Karpas-422 (cell line): Measurements from ENCODE around the gene DCDC1. TPM values are rescaled to one million over a fixed set of nuclear protein-coding genes. Genes with fewer than 3 reads are reported as not detected.

Source experiments
- DNase-seq: peaks from one replicate; pipeline ENCODE4 v3.0.0-alpha.2; 2015
- H2AFZ ChIP-seq: fragments of 200-600 bp; sonication (generic); 2 replicates; pipeline ENCODE4 v1.6.1; 2014; ENCODE audit warnings: antibody characterized with exemption, low read length, mixed read lengths
- H3K27ac ChIP-seq: fragments of 200-600 bp; sonication (generic); 2 replicates; pipeline ENCODE4 v1.5.1; 2014; ENCODE audit warnings: mild to moderate bottlenecking, low read length, moderate library complexity
- H3K27me3 ChIP-seq: fragments of 200-600 bp; sonication (generic); 2 replicates; pipeline ENCODE4 v1.6.1; 2014; ENCODE audit warnings: low read length, mixed read lengths
- H3K36me3 ChIP-seq: fragments of 200-600 bp; sonication (generic); 2 replicates; pipeline ENCODE4 v1.6.1; 2014; ENCODE audit warnings: low read length, mixed read lengths; ENCODE audit not compliant: insufficient read depth
- H3K4me1 ChIP-seq: fragments of 200-600 bp; sonication (generic); 2 replicates; pipeline ENCODE4 v1.6.1; 2014; ENCODE audit warnings: mild to moderate bottlenecking, low read length, mixed read lengths
- H3K4me2 ChIP-seq: fragments of 200-600 bp; sonication (generic); 2 replicates; pipeline ENCODE4 v1.6.1; 2014; ENCODE audit warnings: low read length, low read depth, mild to moderate bottlenecking; ENCODE audit not compliant: poor library complexity, severe bottlenecking
- H3K4me3 ChIP-seq: fragments of 200-600 bp; sonication (generic); 2 replicates; pipeline ENCODE4 v1.5.1; 2014; ENCODE audit warnings: mild to moderate bottlenecking, antibody characterized with exemption, low read length, mixed read lengths
- H3K79me2 ChIP-seq: fragments of 200-600 bp; sonication (generic); 2 replicates; pipeline ENCODE4 v1.6.1; 2014; ENCODE audit warnings: mild to moderate bottlenecking, low read length, mixed read lengths
- H3K9ac ChIP-seq: fragments of 200-600 bp; sonication (generic); 2 replicates; pipeline ENCODE4 v1.6.0; 2014; ENCODE audit warnings: low read length
- H3K9me2 ChIP-seq: fragments of 200-600 bp; sonication (generic), shearing (Covaris generic); replicated peaks from 2 replicates; pipeline ENCODE4 v1.6.0; 2014; ENCODE audit warnings: mild to moderate bottlenecking, low read length, moderate library complexity; ENCODE audit not compliant: insufficient read depth
- H3K9me3 ChIP-seq: fragments of 300-700, 200-600 bp; sonication (generic); 2 replicates; pipeline ENCODE4 v1.6.1; 2014; ENCODE audit warnings: low read length, mixed read lengths
- H4K20me1 ChIP-seq: fragments of 200-600 bp; sonication (generic); 2 replicates; pipeline ENCODE4 v1.6.1; 2014; ENCODE audit warnings: mild to moderate bottlenecking, antibody characterized with exemption, low read length, low read depth; ENCODE audit not compliant: insufficient read depth
- total RNA-seq: library from RNA; depleted of rRNA; stranded (reverse); fragments of >200 nt; shearing (Covaris generic); gene quantifications from 2 replicates; pipeline ENCODE4 v1.2.3, GENCODE V29; 2014; ENCODE audit warnings: low replicate concordance

DCDC1 gene
- total RNA-seq, 1 experiment from 2014 or later = not detected

DNA sequence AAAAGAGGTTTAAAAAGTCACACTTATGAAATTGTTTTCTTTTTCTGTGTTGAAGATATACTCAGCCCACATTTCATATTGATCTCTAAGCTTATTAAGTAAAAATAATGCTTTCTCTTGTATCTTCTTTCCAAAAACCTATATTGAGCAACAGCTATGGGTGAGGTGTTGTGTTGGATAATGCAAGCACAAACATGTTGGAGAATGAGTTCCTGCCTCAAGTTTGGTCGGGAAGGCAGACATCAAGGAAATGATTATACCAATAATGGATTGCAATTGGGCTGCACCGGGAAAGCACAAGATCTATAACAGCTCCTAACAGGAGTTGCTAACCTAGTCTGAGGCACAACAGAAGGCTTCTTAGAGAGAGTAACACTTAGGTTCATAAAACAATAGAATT is 474.5 kb downstream of the DCDC1 start:
- Histone ChIP-seq H3K9me3 (no peaks in the 10 kb centered on the region), H4K20me1 (no peaks in the 10 kb centered on the region), H3K27ac (no peak overlapping the region), H3K27me3 (no peaks in the 10 kb centered on the region), H3K79me2 (no peaks in the 10 kb centered on the region), H2AFZ (no peak overlapping the region), H3K9ac (no peak overlapping the region), H3K9me2 (no peaks in the 10 kb centered on the region), H3K36me3 (no peaks in the 10 kb centered on the region), H3K4me3 (no peak overlapping the region), H3K4me1 (no peaks in the 10 kb centered on the region), H3K4me2 (no peak overlapping the region)
- DNase-seq = no peak

DNA sequence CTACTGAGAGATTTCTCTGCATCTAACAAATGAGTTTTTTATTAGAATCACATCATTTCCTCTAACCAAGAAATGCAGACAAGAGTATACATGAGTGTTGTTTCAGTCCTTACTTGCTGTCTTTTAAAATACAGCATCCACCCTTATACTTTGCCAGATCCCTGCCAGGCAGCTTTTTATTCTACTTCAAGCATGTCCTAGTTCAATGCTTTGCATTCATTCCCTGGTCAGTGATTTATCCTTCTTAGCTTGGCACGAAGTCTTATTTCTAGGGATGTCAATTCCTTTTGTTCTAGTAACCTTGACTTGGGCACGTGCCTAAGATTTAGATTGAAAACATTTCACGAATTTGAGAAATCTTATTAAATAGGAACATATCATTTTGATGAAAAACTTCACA is 476.2 kb downstream of the DCDC1 start:
- no peaks in the 10 kb centered on the region for H3K9me2 ChIP-seq
- H3K36me3 ChIP-seq = no peaks in the 10 kb centered on the region
- no peak for DNase-seq
- no peak overlapping the region for H3K4me2 ChIP-seq
- no peaks in the 10 kb centered on the region for H3K4me1 ChIP-seq
- H3K9me3 ChIP-seq = no peaks in the 10 kb centered on the region
- no peaks in the 10 kb centered on the region for H3K79me2 ChIP-seq
- no peak overlapping the region for H2AFZ ChIP-seq
- no peak overlapping the region for H3K9ac ChIP-seq
- no peaks in the 10 kb centered on the region for H3K27me3 ChIP-seq
- no peak overlapping the region for H3K4me3 ChIP-seq
- no peaks in the 10 kb centered on the region for H4K20me1 ChIP-seq
- no peak overlapping the region for H3K27ac ChIP-seq

DNA sequence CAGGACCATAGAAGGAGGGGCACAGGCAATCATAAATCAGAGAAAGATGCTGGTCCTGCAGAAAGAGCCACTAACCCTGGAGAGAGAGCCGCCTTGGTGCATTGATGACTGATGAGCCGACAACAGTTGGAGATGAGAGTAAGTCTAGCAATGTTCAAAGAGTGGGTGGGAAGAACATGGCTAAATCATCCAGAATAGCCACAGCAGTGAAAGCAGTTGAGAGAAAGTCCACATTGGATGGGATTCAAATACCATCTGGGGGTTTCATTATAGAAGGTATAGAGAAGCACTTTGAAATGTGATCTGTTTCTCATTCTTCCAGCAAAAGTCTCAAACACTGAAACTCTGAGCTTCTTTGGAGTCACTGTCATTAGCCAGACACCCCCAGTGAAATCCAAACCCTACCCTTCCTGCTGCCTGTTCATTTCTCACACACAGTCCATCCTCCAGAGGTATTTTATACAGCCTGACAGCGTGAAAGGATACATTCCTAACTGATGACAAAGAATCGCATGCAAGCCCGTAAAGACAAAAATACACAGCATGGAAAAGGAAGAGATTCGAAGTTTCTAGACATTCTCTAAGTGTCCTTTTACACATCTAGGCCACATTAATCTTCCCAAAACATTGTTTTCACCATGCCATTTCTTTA is 480.3 kb downstream of the DCDC1 start:
- H3K27ac ChIP-seq = no peak overlapping the region
- no peak overlapping the region for H2AFZ ChIP-seq
- no peaks in the 10 kb centered on the region for H4K20me1 ChIP-seq
- H3K79me2 ChIP-seq = no peaks in the 10 kb centered on the region
- no peak overlapping the region for H3K9ac ChIP-seq
- no peaks in the 10 kb centered on the region for H3K36me3 ChIP-seq
- no peaks in the 10 kb centered on the region for H3K27me3 ChIP-seq
- H3K4me1 ChIP-seq = no peaks in the 10 kb centered on the region
- no peaks in the 10 kb centered on the region for H3K9me2 ChIP-seq
- no peak overlapping the region for H3K4me2 ChIP-seq
- no peak overlapping the region for H3K4me3 ChIP-seq
- DNase-seq = no peak
- no peaks in the 10 kb centered on the region for H3K9me3 ChIP-seq

DNA sequence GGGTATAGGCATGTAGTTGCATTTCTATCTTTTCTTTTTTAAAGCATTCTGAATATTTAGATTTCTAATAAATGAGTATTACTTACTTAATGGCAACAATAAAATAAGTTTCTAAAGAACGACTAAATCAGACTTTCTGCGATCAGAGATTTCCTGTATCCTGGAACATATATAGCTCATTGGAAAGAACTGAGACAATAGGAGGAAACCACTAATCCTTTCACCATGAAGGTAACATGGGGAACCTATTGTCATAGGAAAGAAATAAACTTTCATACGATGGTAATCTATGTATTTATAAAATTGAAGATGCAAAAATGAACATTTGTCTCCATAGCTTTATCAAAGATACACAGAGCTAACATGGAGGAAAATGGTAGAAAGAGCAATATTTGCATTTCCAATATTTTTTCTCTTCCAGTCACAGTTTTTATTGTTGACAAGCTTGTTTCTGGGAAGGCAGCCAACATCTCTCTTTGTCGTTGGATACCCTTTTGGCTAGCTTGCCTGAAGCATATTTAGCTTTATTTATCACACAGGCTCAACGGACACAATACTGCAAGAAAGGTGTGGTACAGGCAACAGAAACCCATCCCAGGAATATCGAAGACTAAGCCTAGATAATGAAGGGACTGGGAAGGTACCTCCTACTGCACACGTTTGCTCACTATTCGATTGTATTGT is 490.1 kb downstream of the DCDC1 start:
- H2AFZ ChIP-seq = no peak overlapping the region

DNA sequence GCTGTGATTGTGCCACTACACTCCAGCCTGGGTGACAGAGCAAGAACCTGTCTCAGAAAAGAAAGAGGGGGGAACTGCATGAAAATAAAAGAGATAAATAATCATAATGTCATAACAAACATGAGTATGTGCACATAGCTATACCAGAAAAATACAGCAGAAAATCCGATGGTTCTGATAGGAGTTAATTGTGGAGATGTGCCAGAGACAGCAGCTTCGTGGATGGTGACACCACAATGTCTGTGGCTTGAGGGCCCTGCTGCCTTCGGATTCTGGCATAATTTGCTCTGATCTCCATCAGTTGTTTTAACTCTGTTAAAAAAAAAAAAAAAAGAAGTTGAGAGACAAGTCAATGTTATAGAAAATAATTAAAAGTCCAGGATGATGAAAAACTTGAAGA is 491.1 kb downstream of the DCDC1 start:
- Histone ChIP-seq H3K9me3 (no peaks in the 10 kb centered on the region), H4K20me1 (no peaks in the 10 kb centered on the region), H2AFZ (no peak overlapping the region), H3K4me3 (no peak overlapping the region), H3K27ac (no peak overlapping the region), H3K36me3 (no peaks in the 10 kb centered on the region), H3K27me3 (no peaks in the 10 kb centered on the region), H3K79me2 (no peaks in the 10 kb centered on the region), H3K9ac (no peak overlapping the region), H3K4me1 (no peaks in the 10 kb centered on the region), H3K4me2 (no peak overlapping the region), H3K9me2 (no peaks in the 10 kb centered on the region)
- no peak for DNase-seq

More for the DNA sequence above, 490.1 kb downstream of the DCDC1 start:
- Histone ChIP-seq H3K27ac (no peak overlapping the region), H3K27me3 (no peaks in the 10 kb centered on the region), H4K20me1 (no peaks in the 10 kb centered on the region), H3K4me2 (no peak overlapping the region), H3K4me1 (no peaks in the 10 kb centered on the region), H3K79me2 (no peaks in the 10 kb centered on the region), H3K36me3 (no peaks in the 10 kb centered on the region), H3K9me2 (no peaks in the 10 kb centered on the region), H3K9me3 (no peaks in the 10 kb centered on the region), H3K9ac (no peak overlapping the region), H3K4me3 (no peak overlapping the region)
- no peak for DNase-seq

DNA sequence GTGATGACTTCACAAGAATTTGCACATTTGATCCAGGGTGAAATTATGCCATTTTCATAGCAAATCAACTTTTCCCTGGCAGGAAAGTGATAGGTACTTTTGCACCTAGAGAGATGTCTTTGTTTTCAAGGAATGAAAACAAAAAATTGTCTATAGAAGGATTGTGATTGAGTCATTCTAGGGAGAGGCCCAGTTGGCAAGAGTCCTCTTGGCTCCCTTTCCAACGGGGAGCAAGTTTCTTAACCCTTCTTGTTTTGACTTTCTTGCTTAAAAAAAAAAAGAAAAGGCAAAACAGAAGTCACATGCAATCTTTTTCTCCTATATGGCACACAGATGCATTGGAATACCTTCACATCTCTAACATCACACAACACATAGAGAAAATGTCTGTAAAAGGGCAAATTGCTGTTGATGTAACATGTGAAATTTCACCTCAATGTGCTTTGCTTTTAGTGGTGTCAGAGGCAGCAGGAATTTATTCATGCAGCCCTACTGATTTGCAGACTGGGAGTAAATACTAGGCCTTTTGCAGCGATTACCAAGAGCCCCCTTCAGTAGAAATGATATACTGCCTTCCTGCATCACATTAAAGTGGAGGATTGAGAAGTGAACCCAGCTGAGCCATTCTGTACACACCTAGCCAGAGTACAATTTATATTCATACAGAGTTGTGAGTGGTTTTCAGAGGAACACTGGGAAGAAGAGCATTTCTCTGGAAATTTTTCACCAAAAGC is 492.7 kb downstream of the DCDC1 start:
- DNase-seq = no peak
- no peaks in the 10 kb centered on the region for H4K20me1 ChIP-seq
- no peaks in the 10 kb centered on the region for H3K36me3 ChIP-seq
- H3K9ac ChIP-seq = no peak overlapping the region
- H3K4me2 ChIP-seq = no peak overlapping the region
- H3K9me2 ChIP-seq = no peaks in the 10 kb centered on the region
- H3K9me3 ChIP-seq = no peaks in the 10 kb centered on the region
- no peak overlapping the region for H3K27ac ChIP-seq
- H3K79me2 ChIP-seq = no peaks in the 10 kb centered on the region
- no peak overlapping the region for H2AFZ ChIP-seq
- no peak overlapping the region for H3K4me3 ChIP-seq
- H3K4me1 ChIP-seq = no peaks in the 10 kb centered on the region
- H3K27me3 ChIP-seq = no peaks in the 10 kb centered on the region

DNA sequence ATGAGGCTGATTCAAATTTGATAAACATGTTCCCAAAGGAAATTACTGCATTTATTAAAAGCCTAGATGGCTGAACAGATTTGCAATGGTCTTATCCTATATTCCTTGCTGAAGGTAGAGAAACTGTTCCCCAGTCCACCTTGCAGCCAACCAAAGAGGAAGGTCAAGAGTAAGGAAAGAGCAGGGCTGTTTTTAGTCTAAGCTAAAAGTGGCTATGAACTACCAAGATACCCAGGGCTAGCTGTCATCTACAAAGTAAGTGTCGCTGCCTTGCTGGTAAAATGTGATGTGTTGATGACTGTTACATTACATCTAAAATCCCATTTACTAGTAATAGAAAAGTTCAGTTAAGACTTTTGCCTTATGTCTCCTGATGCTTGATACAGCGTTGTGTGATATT is 493.3 kb downstream of the DCDC1 start:
- Histone ChIP-seq H3K9ac (no peak overlapping the region), H3K27ac (no peak overlapping the region), H3K9me2 (no peaks in the 10 kb centered on the region), H4K20me1 (no peaks in the 10 kb centered on the region), H3K4me2 (no peak overlapping the region), H3K27me3 (no peaks in the 10 kb centered on the region), H3K4me1 (no peaks in the 10 kb centered on the region), H3K9me3 (no peaks in the 10 kb centered on the region), H3K36me3 (no peaks in the 10 kb centered on the region), H3K4me3 (no peak overlapping the region), H2AFZ (no peak overlapping the region), H3K79me2 (no peaks in the 10 kb centered on the region)
- DNase-seq = no peak

DNA sequence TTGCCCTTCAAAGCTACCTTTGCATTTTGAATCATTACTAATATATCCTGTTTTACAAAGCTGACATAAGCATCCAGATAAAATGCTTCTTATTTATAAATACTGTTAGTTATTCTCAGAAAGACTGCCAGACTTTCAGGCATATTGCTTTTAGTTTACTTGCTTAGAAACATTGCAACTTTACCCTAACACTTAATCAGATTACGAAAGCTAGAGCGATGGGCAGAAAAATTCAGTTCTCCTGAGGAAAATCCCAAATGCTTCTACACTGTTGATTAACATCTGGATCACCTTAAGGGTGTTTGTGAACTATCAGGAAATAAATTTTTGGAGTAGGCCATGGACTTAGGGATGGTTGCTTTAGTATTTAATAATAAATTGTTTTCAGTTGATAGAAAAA is 493.7 kb downstream of the DCDC1 start:
- Histone ChIP-seq H3K27me3 (no peaks in the 10 kb centered on the region), H3K4me3 (no peak overlapping the region), H3K9me2 (no peaks in the 10 kb centered on the region), H3K9me3 (no peaks in the 10 kb centered on the region), H3K4me2 (no peak overlapping the region), H3K9ac (no peak overlapping the region), H3K4me1 (no peaks in the 10 kb centered on the region), H4K20me1 (no peaks in the 10 kb centered on the region), H3K36me3 (no peaks in the 10 kb centered on the region), H3K79me2 (no peaks in the 10 kb centered on the region), H2AFZ (no peak overlapping the region), H3K27ac (no peak overlapping the region)
- no peak for DNase-seq
